ENCODE results near the gene GBF1. TPM values are rescaled to one million over a fixed set of nuclear protein-coding genes. Genes with fewer than 3 reads are reported as not detected.

GBF1 gene
- total RNA-seq, 1 experiment from 2014 or later, result 23.7 TPM

DNA sequence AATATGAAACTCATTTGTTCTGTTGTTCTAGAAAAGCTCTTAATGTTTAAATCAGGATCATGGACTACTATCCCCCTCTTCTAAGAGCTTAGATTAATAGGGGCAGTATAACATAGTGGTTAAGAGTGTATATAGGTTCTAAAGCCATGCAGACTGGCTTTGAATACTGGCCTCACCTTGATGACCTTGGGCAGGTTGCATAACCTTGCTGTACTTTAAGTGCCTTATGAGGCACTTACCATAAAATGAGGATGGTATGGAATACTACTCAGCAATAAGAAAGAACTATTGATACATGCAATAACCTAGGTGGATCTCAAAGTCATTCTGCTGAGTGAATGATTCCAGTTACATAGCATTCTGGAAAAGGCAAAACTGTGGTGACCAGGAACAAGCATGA, 53.6 kb downstream of the GBF1 start:
- Histone ChIP-seq H4K20me1 (ENCODE audit: control insufficient read depth, insufficient read depth, insufficient read length) (no peaks in the 10 kb centered on the region), H3K9me3 (ENCODE audit: control insufficient read depth, low read depth, low read length) (no peaks in the 10 kb centered on the region), H2AFZ (ENCODE audit: low read length) (no peak overlapping the region), H4K91ac (ENCODE audit: insufficient read length, low read depth, low read length) (no peak overlapping the region), H3K27me3 (ENCODE audit: insufficient read depth, low read length) (no peaks in the 10 kb centered on the region), H3K23me2 (ENCODE audit: insufficient read length, low read depth, low read length, poor library complexity, severe bottlenecking) (no peaks in the 10 kb centered on the region), H3K14ac (ENCODE audit: insufficient read depth, low read length) (no peak overlapping the region), H3K79me1 (ENCODE audit: insufficient read depth, low read depth, low read length, poor library complexity, severe bottlenecking) (no peaks in the 10 kb centered on the region), H2BK5ac (ENCODE audit: insufficient read length, low read length) (no peak overlapping the region), H2BK12ac (ENCODE audit: insufficient read length, low read depth, low read length) (no peak overlapping the region), H2BK20ac (ENCODE audit: low read depth, low read length, poor library complexity, severe bottlenecking) (no peak overlapping the region), H3K27ac (ENCODE audit: insufficient read length, low read depth, low read length) (no peak overlapping the region), H3K4me2 (ENCODE audit: insufficient read depth, insufficient read length, low read length) (no peak overlapping the region), H3T11ph (ENCODE audit: low read length) (no peak overlapping the region), H3K9ac (ENCODE audit: extremely low read depth, insufficient read length, low read length) (no peak overlapping the region), H2AK5ac (ENCODE audit: insufficient read length, low read length) (no peak overlapping the region), H4K5ac (ENCODE audit: insufficient read length, low read depth, low read length) (no peak overlapping the region), H3K23ac (ENCODE audit: insufficient read length, low read depth, low read length) (no peak overlapping the region), H3K4me1 (ENCODE audit: insufficient read depth, low read length) (no peaks in the 10 kb centered on the region), H4K8ac (replicated peaks; ENCODE audit: insufficient read length, low read depth, low read length) (no peak overlapping the region), H3K18ac (ENCODE audit: insufficient read length, low read depth, low read length) (no peak overlapping the region), H2BK120ac (ENCODE audit: low read depth, low read length, poor library complexity, severe bottlenecking) (no peak overlapping the region), H3K56ac (ENCODE audit: insufficient read length, low read depth, low read length) (no peak overlapping the region), H3K4ac (ENCODE audit: low read depth, low read length) (no peak overlapping the region), H3K79me2 (ENCODE audit: insufficient read depth, low read length) (no peaks in the 10 kb centered on the region), H2BK15ac (ENCODE audit: low read depth, low read length) (no peak overlapping the region)
- no peaks in the 10 kb centered on the region; the same call in 1 of the 2 replicates for H3K27me3 Mint-ChIP-seq (ENCODE audit: low read depth)
- no peak overlapping the region for H3K27ac Mint-ChIP-seq
- H3K4me1 Mint-ChIP-seq, result no peaks in the 10 kb centered on the region
- H3K9me3 Mint-ChIP-seq, result peaks cover 7 to 12% of the 10 kb centered on the region in 2 experiments
- H3K36me3 Mint-ChIP-seq (ENCODE audit: insufficient read depth in 1 of 3, low read depth in 3 of 3), result peaks cover 4 to 12% (median 7%) of the 10 kb centered on the region in 3 experiments; a peak in 4 of 7 replicates
- no peak for DNase-seq
- no peak overlapping the region for H3K4me3 Mint-ChIP-seq
- TF ChIP-seq, protein P1, sequence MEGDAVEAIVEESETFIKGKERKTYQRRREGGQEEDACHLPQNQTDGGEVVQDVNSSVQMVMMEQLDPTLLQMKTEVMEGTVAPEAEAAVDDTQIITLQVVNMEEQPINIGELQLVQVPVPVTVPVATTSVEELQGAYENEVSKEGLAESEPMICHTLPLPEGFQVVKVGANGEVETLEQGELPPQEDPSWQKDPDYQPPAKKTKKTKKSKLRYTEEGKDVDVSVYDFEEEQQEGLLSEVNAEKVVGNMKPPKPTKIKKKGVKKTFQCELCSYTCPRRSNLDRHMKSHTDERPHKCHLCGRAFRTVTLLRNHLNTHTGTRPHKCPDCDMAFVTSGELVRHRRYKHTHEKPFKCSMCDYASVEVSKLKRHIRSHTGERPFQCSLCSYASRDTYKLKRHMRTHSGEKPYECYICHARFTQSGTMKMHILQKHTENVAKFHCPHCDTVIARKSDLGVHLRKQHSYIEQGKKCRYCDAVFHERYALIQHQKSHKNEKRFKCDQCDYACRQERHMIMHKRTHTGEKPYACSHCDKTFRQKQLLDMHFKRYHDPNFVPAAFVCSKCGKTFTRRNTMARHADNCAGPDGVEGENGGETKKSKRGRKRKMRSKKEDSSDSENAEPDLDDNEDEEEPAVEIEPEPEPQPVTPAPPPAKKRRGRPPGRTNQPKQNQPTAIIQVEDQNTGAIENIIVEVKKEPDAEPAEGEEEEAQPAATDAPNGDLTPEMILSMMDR (conservative IDR thresholded peaks at IDR 0.05), result no peak
